ENCODE measurements around the gene MCRS1.

- TF ChIP-seq CTCF (IDR thresholded peaks at IDR 0.05): no peak
- no peak for TF ChIP-seq POLR2AphosphoS5 (IDR thresholded peaks at IDR 0.05; ENCODE audit: low read depth, low read length)
- TF ChIP-seq TCF7L2 (IDR thresholded peaks at IDR 0.05; ENCODE audit: low read depth, low read length): no peak
Observed at GRCh38 chr12:49541911-49542505, 25.9 kb downstream of the MCRS1 start.
